GM23338 (cell line): ENCODE data around the gene LACC1. TPM values are rescaled to one million over a fixed set of nuclear protein-coding genes. Genes with fewer than 3 reads are reported as not detected.

Source experiments
- ATAC-seq: fragments of 200-7000 bp; cut with Tn5 transposase; 3 replicates; pipeline ENCODE4 v1.9.1; 2020
- DNase-seq: peaks from one replicate; pipeline ENCODE4 v3.0.0-alpha.2; 2015; ENCODE audit warnings: low spot score
- H2AFZ ChIP-seq: fragments of 200-600 bp; sonication (generic); 2 replicates; pipeline ENCODE4 v1.8.0; 2016; ENCODE audit warnings: antibody characterized with exemption, mild to moderate bottlenecking, moderate library complexity
- H3F3A ChIP-seq: fragments of 200-600 bp; sonication (generic); replicated peaks from 2 replicates; pipeline ENCODE4 v1.8.0; 2017; ENCODE audit warnings: antibody characterized with exemption, mixed run types, low read depth
- H3K27ac ChIP-seq: fragments of 200-600 bp; sonication (generic); 2 replicates; pipeline ENCODE4 v1.6.1; 2016; ENCODE audit warnings: low read depth
- H3K27me3 ChIP-seq: fragments of 200-600 bp; sonication (generic); 2 replicates; pipeline ENCODE4 v1.8.0; 2016; ENCODE audit warnings: mild to moderate bottlenecking, mixed run types, moderate library complexity; ENCODE audit not compliant: insufficient read depth
- H3K36me3 ChIP-seq: fragments of 200-600 bp; sonication (generic); 2 replicates; pipeline ENCODE4 v1.8.0; 2016; ENCODE audit warnings: mild to moderate bottlenecking; ENCODE audit not compliant: insufficient read depth
- H3K4me1 ChIP-seq: fragments of 200-600 bp; sonication (generic); 2 replicates; pipeline ENCODE4 v1.8.0; 2016; ENCODE audit warnings: mild to moderate bottlenecking, moderate library complexity; ENCODE audit not compliant: insufficient read depth
- H3K4me2 ChIP-seq: fragments of 200-600 bp; sonication (generic); 2 replicates; pipeline ENCODE4 v1.7.1; 2017; ENCODE audit warnings: mixed run types
- H3K4me3 ChIP-seq: fragments of 200-600 bp; sonication (generic); 2 replicates; pipeline ENCODE4 v1.6.1; 2016; ENCODE audit warnings: mixed run types
- H3K79me2 ChIP-seq: fragments of 200-600 bp; sonication (generic); replicated peaks from 2 replicates; pipeline ENCODE4 v1.8.0; 2017; ENCODE audit warnings: mild to moderate bottlenecking; ENCODE audit not compliant: insufficient read depth
- H3K9me2 ChIP-seq: fragments of 200-600 bp; sonication (generic); 2 replicates; pipeline ENCODE4 v1.8.0; 2017; ENCODE audit not compliant: insufficient read depth
- H4K20me1 ChIP-seq: fragments of 200-600 bp; sonication (generic); replicated peaks from 2 replicates; pipeline ENCODE4 v1.8.0; 2017; ENCODE audit warnings: mild to moderate bottlenecking; ENCODE audit not compliant: insufficient read depth
- H3K27ac Mint-ChIP-seq: 2 replicates; pipeline ENCODE4 v1.8.0; 2020; ENCODE audit warnings: inconsistent platforms, mild to moderate bottlenecking, moderate library complexity, mixed read lengths
- H3K27me3 Mint-ChIP-seq: 3 replicates; pipeline ENCODE4 v1.8.0; 2022; ENCODE audit warnings: low read depth, mild to moderate bottlenecking, moderate library complexity, mixed read lengths, inconsistent platforms; ENCODE audit not compliant: insufficient read depth, poor library complexity
- H3K36me3 Mint-ChIP-seq: 3 replicates; pipeline ENCODE4 v1.8.0; 2021; ENCODE audit warnings: low read depth, mild to moderate bottlenecking, inconsistent platforms, moderate library complexity, mixed read lengths
- H3K4me1 Mint-ChIP-seq: 3 replicates; pipeline ENCODE4 v1.8.0; 2020; ENCODE audit warnings: mild to moderate bottlenecking, inconsistent platforms, mixed read lengths
- H3K4me3 Mint-ChIP-seq: 3 replicates; pipeline ENCODE4 v1.8.0; 2021; ENCODE audit warnings: moderate library complexity, mild to moderate bottlenecking, inconsistent platforms, mixed read lengths
- H3K9me3 Mint-ChIP-seq: 3 replicates; pipeline ENCODE4 v1.8.0; 2020; ENCODE audit warnings: moderate library complexity, mild to moderate bottlenecking, inconsistent platforms, mixed read lengths
- CREB1 ChIP-seq: fragments of 250-450 bp; sonication (Bioruptor Pico); IDR thresholded peaks from 2 replicates; pipeline ENCODE4 v1.5.0; 2020; ENCODE audit warnings: low read depth, mild to moderate bottlenecking, moderate library complexity
- CTCF ChIP-seq, 2 experiments: fragments of 200-600 bp in 1 of 2; sonication (generic) in 1 of 2; conservative IDR thresholded peaks; 2 replicates each; pipeline versions ENCODE4 v1.5.1 to v1.6.1; 2016 to 2017; ENCODE audit warnings: antibody characterized with exemption in 2 of 2, low read depth in 2 of 2, mild to moderate bottlenecking in 2 of 2, moderate library complexity in 1 of 2
- ETS1 ChIP-seq: IDR thresholded peaks from 2 replicates; pipeline ENCODE4 v1.6.1; 2016; ENCODE audit warnings: antibody characterized with exemption
- EZH2 ChIP-seq: fragments of 200-600 bp; sonication (generic); IDR thresholded peaks from one replicate; pipeline ENCODE4 v1.8.0; 2017; ENCODE audit warnings: antibody characterized with exemption, mild to moderate bottlenecking, low read depth; ENCODE audit not compliant: unreplicated experiment
- POLR2AphosphoS5 ChIP-seq: IDR thresholded peaks from 2 replicates; pipeline ENCODE4 v1.6.1; 2016; ENCODE audit warnings: antibody characterized with exemption, low read depth
- polyA plus RNA-seq: library from polyadenylated mRNA; unstranded; fragments of >200 nt; fragmentation: Nextera tagmentation; extraction: Ambion mirVana; gene quantifications from 2 replicates; pipeline ENCODE4 v1.2.1, GENCODE V29; 2016
- total RNA-seq: library from RNA; depleted of rRNA; stranded (reverse); fragments of >200 nt; shearing (Covaris generic); gene quantifications from 2 replicates; pipeline ENCODE4 v1.2.3, GENCODE V29; 2014

The LACC1 gene
- total and polyA plus RNA-seq, 2 experiments from 2014 or later = 4.4 to 4.6 TPM

DNA sequence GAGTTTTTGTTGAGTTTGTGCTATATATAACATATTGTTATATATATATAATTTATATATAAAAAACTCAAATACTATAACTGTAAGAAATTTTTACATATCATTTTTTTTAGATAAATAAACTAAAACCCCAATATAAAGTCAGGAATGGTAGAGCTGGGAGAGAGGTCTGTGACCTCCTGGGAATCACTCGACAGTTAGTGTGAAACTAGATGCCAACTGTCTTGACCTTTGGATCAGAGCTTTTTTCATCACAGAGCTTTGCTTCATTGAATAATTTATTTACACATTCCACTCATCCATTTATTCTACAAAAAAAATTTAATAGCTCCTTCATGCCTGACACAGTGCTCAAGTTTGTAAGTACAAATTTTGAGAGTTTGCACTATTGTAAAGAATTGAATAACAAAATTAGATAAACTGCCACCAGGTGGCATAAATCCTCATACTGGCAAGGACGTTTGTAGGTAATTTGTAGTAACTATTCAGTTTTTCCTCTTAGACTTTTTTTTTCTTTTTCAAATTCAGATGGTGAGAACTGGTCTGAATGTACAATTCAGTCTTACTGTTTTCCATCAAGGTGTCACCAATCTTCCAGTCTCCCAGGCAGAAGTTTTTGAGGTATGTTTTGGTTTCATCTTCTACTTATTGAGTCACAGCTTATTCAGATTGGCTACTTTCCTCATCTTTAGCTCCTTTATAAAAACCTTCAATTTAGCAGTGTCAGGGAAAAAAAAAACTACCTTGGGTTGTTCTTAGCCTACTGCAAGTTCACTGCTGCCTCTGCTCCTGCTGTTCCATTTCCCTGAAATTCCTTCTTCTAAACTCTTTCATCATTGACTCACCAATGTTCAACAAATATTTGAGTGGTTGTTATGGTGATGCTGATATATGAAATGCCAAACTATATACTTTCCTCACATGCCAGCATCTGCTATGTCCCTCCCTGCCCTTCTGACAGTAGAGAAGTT lies 28.7 kb downstream of the LACC1 start:
- Histone ChIP-seq H4K20me1 (no peaks in the 10 kb centered on the region), H3K4me1 (no peaks in the 10 kb centered on the region), H3K27ac (no peak overlapping the region), H3K4me3 (no peak overlapping the region), H3K4me2 (no peak overlapping the region), H3F3A (no peaks in the 10 kb centered on the region), H3K36me3 (no peaks in the 10 kb centered on the region), H2AFZ (no peak overlapping the region), H3K9me2 (no peaks in the 10 kb centered on the region), H3K27me3 (no peaks in the 10 kb centered on the region), H3K79me2 (no peaks in the 10 kb centered on the region)
- Mint-ChIP-seq H3K9me3 (no peaks in the 10 kb centered on the region), H3K4me3 (no peak overlapping the region), H3K4me1 (no peaks in the 10 kb centered on the region), H3K27me3 (no peaks in the 10 kb centered on the region), H3K27ac (no peak overlapping the region), H3K36me3 (no peaks in the 10 kb centered on the region)
- DNase-seq (peak; percentile 60), ATAC-seq (no peak)
- TF ChIP-seq CTCF (conservative IDR thresholded peaks at IDR 0.05; ENCODE audit: low read depth in 2 of 2) (peak; percentile 51 to 74), ETS1 (no peak)

- ATAC-seq = no peak
Measured at GRCh38 chr13:43910856-43911255, 31.2 kb downstream of the LACC1 start.

More at GRCh38 chr13:43910856-43911255, 31.2 kb downstream of the LACC1 start:
- Mint-ChIP-seq H3K36me3 (no peaks in the 10 kb centered on the region), H3K4me1 (no peaks in the 10 kb centered on the region), H3K4me3 (no peak overlapping the region), H3K27ac (no peak overlapping the region), H3K27me3 (no peaks in the 10 kb centered on the region), H3K9me3 (no peaks in the 10 kb centered on the region)
- TF ChIP-seq ETS1 (no peak), POLR2AphosphoS5 (no peak), CTCF (conservative IDR thresholded peaks at IDR 0.05; ENCODE audit: low read depth in 2 of 2) (no peak), CREB1 (CRISPR knock-in tag) (no peak), EZH2 (no peak)
- Histone ChIP-seq H3K27me3 (no peaks in the 10 kb centered on the region), H3K27ac (no peak overlapping the region), H3K4me2 (no peak overlapping the region), H4K20me1 (no peaks in the 10 kb centered on the region), H3K4me3 (no peak overlapping the region), H3F3A (no peaks in the 10 kb centered on the region), H3K9me2 (no peaks in the 10 kb centered on the region), H3K4me1 (no peaks in the 10 kb centered on the region), H3K36me3 (no peaks in the 10 kb centered on the region), H2AFZ (no peak overlapping the region), H3K79me2 (no peaks in the 10 kb centered on the region)
- DNase-seq = no peak
